Measurements from ENCODE around the gene RNFT1. TPM values are rescaled to one million over a fixed set of nuclear protein-coding genes. Genes with fewer than 3 reads are reported as not detected.
"Not testable (repeated sequence)": the region's sequence is repeated elsewhere in the genome, so short reads cannot be mapped to it uniquely, and the experiment has no call there.

RNFT1 gene
- total and polyA plus RNA-seq, 2 experiments from 2014 or later: 33.9 to 35.2 TPM

GRCh38 chr17:59941131-59941530 lies 23.4 kb downstream of the RNFT1 start:
- Histone ChIP-seq H3K27ac (no peak overlapping the region), H3K79me2 (no peaks in the 10 kb centered on the region), H3K4me2 (no peak overlapping the region), H4K20me1 (ENCODE audit: insufficient read depth, poor library complexity, severe bottlenecking) (no peaks in the 10 kb centered on the region), H3K27me3 (no peaks in the 10 kb centered on the region), H3K9me3 (ENCODE audit: low read depth) (no peaks in the 10 kb centered on the region), H3K4me3 (no peak overlapping the region), H3K9me2 (replicated peaks; ENCODE audit: insufficient read depth) (no peaks in the 10 kb centered on the region), H3K4me1 (ENCODE audit: insufficient read depth) (no peaks in the 10 kb centered on the region), H2AFZ (no peak overlapping the region), H3K36me3 (replicated peaks; ENCODE audit: insufficient read depth, low read depth) (peaks cover 4% of the 10 kb centered on the region)
- WGBS (ENCODE audit: low lambda C conversion rate, missing lambda C conversion rate): 100% methylated on average over 1 of the region's 1 CpG
- no peak for DNase-seq (ENCODE audit: low spot score)
- TF ChIP-seq EZH2phosphoT487 (IDR thresholded peaks at IDR 0.05; ENCODE audit: low read depth, severe bottlenecking, unreplicated experiment) (no peak), CTCF (IDR thresholded peaks at IDR 0.05; ENCODE audit: poor library complexity) (no peak), EZH2 (IDR thresholded peaks at IDR 0.05; ENCODE audit: borderline replicate concordance) (no peak)

- H3K9me2 ChIP-seq (replicated peaks; ENCODE audit: insufficient read depth); H4K20me1 ChIP-seq (ENCODE audit: insufficient read depth, poor library complexity, severe bottlenecking); H3K36me3 ChIP-seq (replicated peaks; ENCODE audit: insufficient read depth, low read depth); H3K79me2 ChIP-seq; H3K27ac ChIP-seq; H3K27me3 ChIP-seq; DNase-seq (ENCODE audit: low spot score); H3K4me2 ChIP-seq; H2AFZ ChIP-seq; H3K4me1 ChIP-seq (ENCODE audit: insufficient read depth); H3K4me3 ChIP-seq; H3K9me3 ChIP-seq (ENCODE audit: low read depth): not testable (repeated sequence)
- 87% methylated on average over 3 of the region's 3 CpGs for WGBS (ENCODE audit: low lambda C conversion rate, missing lambda C conversion rate)
Observed at GRCh38 chr17:59940697-59941096, 23.8 kb downstream of the RNFT1 start.

- not testable (repeated sequence) for H3K27me3 ChIP-seq; DNase-seq (ENCODE audit: low spot score); H3K4me2 ChIP-seq; H2AFZ ChIP-seq; H3K27ac ChIP-seq; H3K4me3 ChIP-seq; H3K9me3 ChIP-seq (ENCODE audit: low read depth); H3K79me2 ChIP-seq; H3K36me3 ChIP-seq (replicated peaks; ENCODE audit: insufficient read depth, low read depth); H3K4me1 ChIP-seq (ENCODE audit: insufficient read depth); H4K20me1 ChIP-seq (ENCODE audit: insufficient read depth, poor library complexity, severe bottlenecking); H3K9me2 ChIP-seq (replicated peaks; ENCODE audit: insufficient read depth)
- 100% methylated on average over 1 of the region's 1 CpG for WGBS (ENCODE audit: low lambda C conversion rate, missing lambda C conversion rate)
Observed at GRCh38 chr17:59933317-59933716, 31.2 kb downstream of the RNFT1 start.

- not testable (repeated sequence) for H3K4me1 ChIP-seq (ENCODE audit: insufficient read depth); H3K36me3 ChIP-seq (replicated peaks; ENCODE audit: insufficient read depth, low read depth); H3K27me3 ChIP-seq; H3K4me2 ChIP-seq; H3K27ac ChIP-seq; DNase-seq (ENCODE audit: low spot score); H4K20me1 ChIP-seq (ENCODE audit: insufficient read depth, poor library complexity, severe bottlenecking); H3K9me3 ChIP-seq (ENCODE audit: low read depth); H3K4me3 ChIP-seq; H2AFZ ChIP-seq; H3K9me2 ChIP-seq (replicated peaks; ENCODE audit: insufficient read depth); H3K79me2 ChIP-seq
- 67% methylated on average over 3 of the region's 3 CpGs for WGBS (ENCODE audit: low lambda C conversion rate, missing lambda C conversion rate)
Observed at GRCh38 chr17:59930768-59931167, 33.8 kb downstream of the RNFT1 start.

GRCh38 chr17:59930121-59930520 lies 34.4 kb downstream of the RNFT1 start:
- not testable (repeated sequence) for H3K27ac ChIP-seq; H3K4me3 ChIP-seq; DNase-seq (ENCODE audit: low spot score); H4K20me1 ChIP-seq (ENCODE audit: insufficient read depth, poor library complexity, severe bottlenecking); H3K4me2 ChIP-seq; H3K36me3 ChIP-seq (replicated peaks; ENCODE audit: insufficient read depth, low read depth); H3K4me1 ChIP-seq (ENCODE audit: insufficient read depth); H3K9me3 ChIP-seq (ENCODE audit: low read depth); H3K27me3 ChIP-seq; H2AFZ ChIP-seq; H3K9me2 ChIP-seq (replicated peaks; ENCODE audit: insufficient read depth); H3K79me2 ChIP-seq
- WGBS (ENCODE audit: low lambda C conversion rate, missing lambda C conversion rate): 93% methylated on average over 2 of the region's 2 CpGs

- not testable (repeated sequence) for H3K9me3 ChIP-seq (ENCODE audit: low read depth); H3K4me1 ChIP-seq (ENCODE audit: insufficient read depth); H4K20me1 ChIP-seq (ENCODE audit: insufficient read depth, poor library complexity, severe bottlenecking); H3K36me3 ChIP-seq (replicated peaks; ENCODE audit: insufficient read depth, low read depth); H3K9me2 ChIP-seq (replicated peaks; ENCODE audit: insufficient read depth); H3K27ac ChIP-seq; H3K27me3 ChIP-seq; H2AFZ ChIP-seq; DNase-seq (ENCODE audit: low spot score); H3K4me2 ChIP-seq; H3K4me3 ChIP-seq; H3K79me2 ChIP-seq
- WGBS (ENCODE audit: low lambda C conversion rate, missing lambda C conversion rate): 98% methylated on average over 5 of the region's 5 CpGs
Observed at GRCh38 chr17:59920637-59921036, 43.9 kb downstream of the RNFT1 start.

Data from hepatocyte (in vitro differentiated cells).